HG02870 (cell line): ENCODE results near the gene OAS3.
"Not testable (repeated sequence)": the region's sequence is repeated elsewhere in the genome, so short reads cannot be mapped to it uniquely, and the experiment has no call there.

ENCODE experiments used
- ATAC-seq: cut with Tn5 transposase; IDR thresholded peaks from one replicate; pipeline ENCODE4 v1.9.1; 2021; ENCODE audit warnings: mild to moderate bottlenecking, moderate library complexity; ENCODE audit not compliant: unreplicated experiment

Gene OAS3

DNA sequence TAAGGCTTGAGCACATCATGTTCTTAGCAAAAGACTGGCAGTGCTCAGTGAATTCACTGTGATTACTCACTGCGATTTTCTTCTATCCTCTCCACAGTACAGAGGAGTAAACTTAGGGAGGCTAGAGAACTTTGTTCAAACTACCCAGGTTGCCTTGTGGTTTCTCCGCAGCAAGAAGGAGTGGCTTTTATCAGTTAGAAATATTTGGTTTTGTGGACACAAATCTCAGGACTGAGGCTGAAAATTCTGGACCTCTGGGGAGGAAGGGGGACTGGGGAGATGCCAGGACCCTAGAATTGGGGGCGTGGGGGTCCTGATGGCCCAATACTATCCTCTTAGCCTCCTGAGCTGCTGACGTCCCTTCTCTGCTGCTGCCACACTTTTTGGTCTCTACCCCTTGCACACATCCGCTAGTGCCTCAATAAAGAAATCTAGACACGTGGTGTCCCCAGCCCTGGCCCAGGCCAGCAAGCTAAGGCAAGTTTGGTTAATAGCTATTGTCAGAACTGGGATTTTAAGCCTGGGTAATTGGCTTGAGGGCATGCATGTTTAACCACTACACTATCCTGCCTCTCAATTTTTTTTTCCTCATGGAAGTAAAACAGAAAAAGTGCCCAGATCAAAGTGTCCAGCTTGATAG lies 40.9 kb downstream of the OAS3 start:
- ATAC-seq: peak; percentile 11

- no peak for ATAC-seq
Measured at GRCh38 chr12:112980491-112981158, 42.4 kb downstream of the OAS3 start.

DNA sequence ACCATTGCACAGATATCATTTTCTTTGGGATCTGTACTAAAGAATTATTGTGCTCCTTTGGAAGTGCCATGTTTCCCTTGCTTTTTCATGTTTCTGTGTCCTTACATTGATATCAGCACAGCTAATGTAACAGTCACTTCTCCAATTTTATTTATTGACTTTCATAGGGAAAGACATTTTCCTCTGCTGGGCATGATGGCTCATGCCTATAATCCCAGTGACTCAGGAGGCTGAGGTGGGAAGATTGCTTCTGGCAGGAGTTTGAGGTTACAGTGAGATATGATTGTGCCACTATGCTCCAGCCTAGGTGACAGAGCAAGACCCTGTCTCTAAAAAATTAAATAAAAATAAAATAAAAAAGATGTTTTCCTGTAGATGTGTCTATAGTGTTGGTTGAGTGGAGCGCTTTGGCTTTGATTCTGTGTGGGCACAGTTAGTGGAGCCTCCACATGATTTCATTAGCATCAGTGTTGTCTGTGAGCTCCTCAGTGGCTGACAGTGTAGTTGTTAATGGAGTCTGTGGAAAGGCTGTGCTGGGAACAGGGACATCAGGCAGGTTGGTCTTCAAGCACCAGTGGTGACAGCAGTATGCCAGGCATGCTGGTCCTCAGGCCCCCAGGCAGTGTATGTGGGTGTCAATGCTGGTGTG lies 47.5 kb downstream of the OAS3 start:
- ATAC-seq: no peak

DNA sequence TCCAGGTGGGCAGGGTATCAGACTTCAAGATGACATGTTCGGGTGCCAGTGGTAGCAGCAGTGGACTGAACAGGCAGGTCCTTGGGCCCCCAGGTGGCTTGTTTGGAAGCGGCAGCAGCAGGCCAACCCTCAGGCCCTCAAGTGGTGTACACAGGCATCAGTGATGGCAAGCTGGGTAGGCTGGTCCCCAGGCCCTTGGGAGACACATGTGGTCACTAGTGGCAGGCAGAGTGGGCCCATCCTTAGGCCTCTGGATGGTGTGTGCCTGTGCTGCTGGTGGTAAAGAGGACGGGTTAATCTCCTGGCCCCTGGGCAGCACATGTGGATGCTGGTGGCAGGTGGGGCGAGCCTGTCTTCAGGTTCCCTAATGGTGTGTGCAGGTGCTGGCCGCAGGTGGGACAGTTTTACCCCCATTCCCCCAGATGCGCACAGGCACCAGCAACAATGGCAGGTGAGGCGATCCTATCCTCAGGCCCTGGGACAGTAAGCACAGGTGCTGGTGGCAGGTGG lies 48.1 kb downstream of the OAS3 start:
- ATAC-seq: no peak

DNA sequence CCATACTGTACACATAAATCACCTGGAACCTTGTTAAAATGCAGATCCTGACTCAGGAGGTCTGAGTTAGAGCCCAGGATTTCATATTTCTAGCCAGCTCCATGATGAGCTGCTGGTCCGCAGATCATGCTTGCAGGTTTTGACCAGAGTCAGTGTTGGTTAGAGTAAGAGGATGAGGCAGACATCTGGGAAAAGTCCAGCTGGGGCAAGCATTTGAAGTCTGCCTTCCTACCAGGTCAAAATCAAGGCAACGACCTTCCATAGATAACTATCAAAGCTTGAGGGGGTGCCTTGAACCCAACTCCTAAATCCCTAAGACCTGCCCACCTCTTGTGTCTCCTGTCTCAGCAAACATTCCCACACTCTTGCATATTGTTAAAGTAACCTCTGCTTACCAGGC lies 49.3 kb downstream of the OAS3 start:
- ATAC-seq: no peak

DNA sequence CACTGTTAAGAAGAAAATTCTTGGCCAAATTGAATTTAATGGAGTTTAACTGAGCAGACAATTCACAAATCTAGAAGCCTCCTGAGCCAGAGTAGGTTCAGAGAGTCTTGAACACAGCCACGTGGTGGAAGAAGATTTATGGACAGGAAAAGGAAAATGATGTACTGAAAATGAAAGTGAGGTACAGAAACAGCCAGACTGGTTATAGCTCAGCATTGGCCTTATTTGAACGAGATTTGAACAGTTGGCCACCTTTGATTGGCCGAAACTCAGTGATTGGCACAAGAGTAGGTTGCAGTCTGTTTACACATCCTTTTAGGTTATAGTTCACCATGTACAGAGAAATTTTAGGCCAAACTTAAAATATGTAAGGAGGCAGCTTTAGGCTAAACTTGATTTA lies 50.0 kb downstream of the OAS3 start:
- no peak for ATAC-seq

DNA sequence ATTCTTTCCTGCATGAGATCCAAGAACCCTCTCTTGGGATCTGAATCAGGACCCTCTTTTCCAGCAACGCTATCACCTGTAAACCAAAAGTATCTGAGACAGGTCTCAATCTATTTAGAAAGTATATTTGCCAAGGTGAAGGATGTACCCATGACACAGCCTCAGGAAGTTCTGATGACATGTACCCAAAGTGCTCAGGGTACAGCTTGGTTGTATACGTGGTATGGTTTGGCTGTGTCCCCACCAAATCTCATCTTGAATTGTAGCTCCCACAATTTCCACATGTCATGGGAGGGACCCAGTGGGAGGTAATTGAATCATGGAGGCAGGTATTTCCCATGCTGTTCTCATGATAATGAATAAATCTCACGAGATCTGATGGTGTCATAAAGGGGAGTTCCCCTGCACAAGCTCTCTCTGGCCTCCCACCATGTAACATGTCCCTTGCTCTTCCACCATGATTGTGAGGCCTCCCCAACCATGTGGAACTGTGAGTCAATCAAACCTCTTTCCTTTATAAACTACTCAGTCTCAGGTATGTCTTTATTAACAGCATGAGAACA lies 50.6 kb downstream of the OAS3 start:
- ATAC-seq: not testable (repeated sequence)

DNA sequence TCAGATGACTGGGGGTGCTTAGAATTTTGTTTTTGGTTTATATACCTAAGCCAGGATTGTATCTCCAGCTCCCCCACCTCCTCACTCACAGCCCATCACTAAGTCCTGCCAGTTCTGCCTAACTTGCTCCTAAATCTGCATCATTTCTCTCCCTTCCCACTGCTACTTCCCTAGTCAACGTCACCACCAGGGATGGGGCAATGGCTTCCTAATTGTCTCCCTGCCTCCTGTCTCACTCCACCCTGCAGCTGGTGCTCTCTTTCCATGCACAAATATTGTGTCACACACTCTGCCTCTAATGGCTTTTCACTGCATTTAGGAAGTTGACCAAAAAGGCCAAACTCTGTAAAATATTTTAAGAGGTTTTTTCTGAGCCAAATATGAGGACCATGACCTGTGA lies 51.5 kb downstream of the OAS3 start:
- ATAC-seq: no peak

GRCh38 chr12:112992541-112993398 lies 54.5 kb downstream of the OAS3 start:
- ATAC-seq: no peak

DNA sequence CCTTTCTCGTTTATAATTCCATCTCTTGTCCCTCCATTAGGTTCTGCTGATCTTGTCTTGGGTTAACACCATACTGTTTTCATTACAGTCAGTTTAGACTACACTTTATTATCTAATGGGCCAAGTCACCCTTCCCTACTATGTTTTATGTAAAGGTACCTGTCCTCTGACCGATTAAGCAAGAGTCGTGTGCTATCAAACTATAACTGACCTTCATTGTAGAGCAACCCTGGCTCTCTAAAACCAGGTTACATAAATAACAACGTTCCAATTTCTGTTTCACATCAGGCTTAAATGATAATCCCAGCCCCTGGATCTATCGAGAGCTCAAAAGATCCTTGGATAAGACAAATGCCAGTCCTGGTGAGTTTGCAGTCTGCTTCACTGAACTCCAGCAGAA lies 56.7 kb downstream of the OAS3 start:
- no peak for ATAC-seq

GRCh38 chr12:112996501-112996900 lies 58.2 kb downstream of the OAS3 start:
- ATAC-seq: no peak

DNA sequence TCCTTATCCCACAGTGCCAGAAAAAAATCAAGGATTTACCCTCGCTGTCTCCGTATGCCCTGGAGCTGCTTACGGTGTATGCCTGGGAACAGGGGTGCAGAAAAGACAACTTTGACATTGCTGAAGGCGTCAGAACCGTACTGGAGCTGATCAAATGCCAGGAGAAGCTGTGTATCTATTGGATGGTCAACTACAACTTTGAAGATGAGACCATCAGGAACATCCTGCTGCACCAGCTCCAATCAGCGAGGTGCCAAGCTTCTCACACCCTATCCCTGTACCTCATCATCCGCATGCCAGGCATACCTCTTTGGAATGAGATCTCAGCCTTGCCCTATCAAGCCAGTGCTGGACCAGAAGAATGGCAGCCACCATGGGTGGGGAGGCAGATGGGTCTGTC lies 59.2 kb downstream of the OAS3 start:
- ATAC-seq: no peak

GRCh38 chr12:112998987-112999767 lies 60.9 kb downstream of the OAS3 start:
- peak; percentile 93 for ATAC-seq

GRCh38 chr12:113000433-113000832 lies 62.2 kb downstream of the OAS3 start:
- no peak for ATAC-seq

GRCh38 chr12:113002155-113002554 lies 63.9 kb downstream of the OAS3 start:
- ATAC-seq: no peak

GRCh38 chr12:113002676-113003075 lies 64.4 kb downstream of the OAS3 start:
- no peak for ATAC-seq

- ATAC-seq: no peak
Measured at GRCh38 chr12:113003636-113004035, 65.4 kb downstream of the OAS3 start.

GRCh38 chr12:113005762-113006161 lies 67.5 kb downstream of the OAS3 start:
- no peak for ATAC-seq

GRCh38 chr12:113006206-113006605 lies 67.9 kb downstream of the OAS3 start:
- no peak for ATAC-seq

DNA sequence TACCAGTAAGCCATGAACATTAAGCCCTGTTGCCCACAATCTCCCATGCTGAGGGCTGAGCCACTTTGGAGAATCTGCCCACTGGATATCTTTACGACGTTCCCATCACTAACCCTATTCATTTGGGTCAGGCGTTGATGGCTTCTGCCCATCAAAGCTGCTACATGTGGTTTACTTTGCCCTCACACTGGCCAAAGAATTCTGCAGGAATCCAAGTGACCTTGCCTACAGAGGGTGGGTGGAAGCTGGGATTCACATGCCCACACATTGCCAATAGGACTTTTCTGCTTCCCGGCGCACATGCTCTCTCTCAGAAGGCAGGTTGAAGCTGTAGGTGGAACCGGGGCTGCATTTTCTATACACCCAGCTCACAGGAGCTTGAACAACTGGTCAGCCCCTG lies 68.4 kb downstream of the OAS3 start:
- no peak for ATAC-seq
